Common myeloid progenitor, CD34-positive (primary cell): Measurements from ENCODE around the gene SSBP1.

Experiments used
- CTCF ChIA-PET: fragments of 350-600 bp; sonication (Branson Sonifier 250); formaldehyde crosslinking; loops from one replicate; lab custom pipeline; 2021; ENCODE audit warnings: antibody characterized with exemption; lab: Charles Lee
- POLR2A ChIA-PET: fragments of 350-600 bp; sonication (Branson Sonifier 250); formaldehyde crosslinking; loops from one replicate; lab custom pipeline; 2021; ENCODE audit warnings: antibody characterized with exemption; lab: Charles Lee
- DNase-seq, 3 donors: peaks; one replicate each; pipeline versions ENCODE4 v3.0.0 to v3.0.0-alpha.2; 2013
- H3K27ac ChIP-seq, 2 experiments: 1 replicate in 1 of 2; 2 replicates in 1 of 2; pipeline ENCODE4 v1.7.0; 2013; ENCODE audit warnings: inconsistent platforms in 2 of 2, low read length in 2 of 2, mild to moderate bottlenecking in 2 of 2, low read depth in 1 of 2, moderate library complexity in 1 of 2; ENCODE audit not compliant: severe bottlenecking in 2 of 2, insufficient read depth in 1 of 2, poor library complexity in 1 of 2
- H3K27me3 ChIP-seq, 5 experiments: replicated peaks in 2 of 5; 1 replicate in 3 of 5; 2 replicates in 2 of 5; pipeline versions ENCODE4 v1.6.1 to v1.7.0; 2013; ENCODE audit warnings: low read length in 4 of 5, mild to moderate bottlenecking in 2 of 5, moderate library complexity in 2 of 5, inconsistent platforms in 1 of 5; ENCODE audit not compliant: insufficient read depth in 5 of 5, control insufficient read depth in 4 of 5
- H3K36me3 ChIP-seq, 4 experiments: 1 replicate in 2 of 4; 2 replicates in 2 of 4; pipeline versions ENCODE4 v1.6.1 to v1.7.0; 2013; ENCODE audit warnings: low read length in 3 of 4, control low read depth in 1 of 4, mild to moderate bottlenecking in 1 of 4; ENCODE audit not compliant: control insufficient read depth in 4 of 4, insufficient read depth in 4 of 4
- H3K4me1 ChIP-seq, 4 experiments: 1 replicate in 3 of 4; 2 replicates in 1 of 4; pipeline versions ENCODE4 v1.6.1 to v1.7.1; 2013; ENCODE audit warnings: low read length in 3 of 4, mild to moderate bottlenecking in 3 of 4, control low read depth in 1 of 4, inconsistent platforms in 1 of 4, moderate library complexity in 1 of 4; ENCODE audit not compliant: control insufficient read depth in 4 of 4, insufficient read depth in 4 of 4; ENCODE audit errors: control extremely low read depth in 1 of 4
- H3K4me3 ChIP-seq, 7 experiments: 1 replicate in 4 of 7; 2 replicates in 3 of 7; pipeline versions ENCODE4 v1.5.1 to v1.7.0; 2013; ENCODE audit warnings: mild to moderate bottlenecking in 7 of 7, low read length in 6 of 7, moderate library complexity in 6 of 7, inconsistent platforms in 2 of 7, low read depth in 2 of 7, control low read depth in 1 of 7; ENCODE audit not compliant: insufficient read depth in 4 of 7, control insufficient read depth in 1 of 7; ENCODE audit errors: extremely low read depth in 1 of 7
- H3K9me3 ChIP-seq, 5 experiments: 1 replicate in 4 of 5; 2 replicates in 1 of 5; pipeline versions ENCODE4 v1.6.1 to v1.7.1; 2013; ENCODE audit warnings: low read length in 4 of 5, mild to moderate bottlenecking in 2 of 5, inconsistent platforms in 1 of 5, low read depth in 1 of 5, moderate library complexity in 1 of 5; ENCODE audit not compliant: control insufficient read depth in 4 of 5, insufficient read depth in 2 of 5; ENCODE audit errors: control extremely low read depth in 1 of 5
- WGBS: methylation state at CpG from one replicate; pipeline ENCODE4 v1.1.5; 2013; ENCODE audit not compliant: insufficient coverage; 5-methylcytosine and 5-hydroxymethylcytosine counted together

Gene SSBP1

GRCh38 chr7:141731476-141732149, 6.5 kb upstream of the SSBP1 start:
- CTCF ChIA-PET: interaction anchor here (1.2 to 4.5 kb wide), 5 partner anchors 8 to 77 kb away, joined by 3 to 25 read pairs (median 6); no protein-coding TSS in a partner anchor
- no peak overlapping the region for H3K27ac ChIP-seq
- H3K27me3 ChIP-seq: no peaks in the 10 kb centered on the region
- POLR2A ChIA-PET: no interaction called here
- no peaks in the 10 kb centered on the region for H3K4me1 ChIP-seq
- DNase-seq: no peak
- H3K4me3 ChIP-seq: no peak overlapping the region
- WGBS: 94% methylated on average over 9 of the region's 24 CpGs
- H3K9me3 ChIP-seq: no peaks in the 10 kb centered on the region
- H3K36me3 ChIP-seq: no peaks in the 10 kb centered on the region

DNA sequence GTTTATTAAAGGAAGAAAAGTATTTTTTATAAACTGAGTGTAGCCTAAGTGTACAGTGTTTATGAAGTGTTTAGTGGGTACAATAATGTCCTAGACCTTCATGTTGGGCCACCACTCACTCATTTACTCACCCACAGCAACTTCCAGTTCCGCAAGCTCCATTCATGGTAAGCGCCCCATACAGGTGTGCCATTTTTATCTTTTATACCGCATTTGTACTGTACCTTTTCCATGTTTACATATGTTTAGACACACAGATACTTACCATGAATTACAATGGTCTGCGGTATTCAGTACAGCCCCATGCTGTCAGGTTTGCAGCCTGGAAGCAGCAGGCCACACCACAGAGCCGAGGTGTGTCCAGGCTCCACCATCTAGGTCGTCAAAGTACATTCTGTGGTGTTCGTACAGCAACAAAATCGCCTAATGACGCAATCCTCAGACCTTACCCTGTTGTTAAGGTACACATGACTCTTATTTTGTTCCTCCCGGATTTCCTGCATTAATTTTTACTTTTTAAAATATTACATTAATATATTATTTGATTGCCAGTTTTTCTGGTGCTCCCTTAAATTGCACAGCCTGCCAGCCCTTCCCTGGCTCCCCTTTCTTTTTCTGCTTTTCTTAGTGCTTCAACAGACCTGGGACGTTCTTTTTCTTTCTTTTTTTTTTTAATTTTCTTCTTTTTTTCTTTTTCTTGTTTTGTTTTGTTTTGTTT, 881 bp upstream of the SSBP1 start:
- POLR2A ChIA-PET: interaction anchor here (0.7 to 1.4 kb wide), 4 partner anchors 39 to 722 kb away, joined by 3 to 10 read pairs (median 3); partner anchors contain the start of gene MRPS33
- peak; percentile 13 to 64 (median 52) for DNase-seq
- 62% methylated on average over 5 of the region's 11 CpGs for WGBS

DNA sequence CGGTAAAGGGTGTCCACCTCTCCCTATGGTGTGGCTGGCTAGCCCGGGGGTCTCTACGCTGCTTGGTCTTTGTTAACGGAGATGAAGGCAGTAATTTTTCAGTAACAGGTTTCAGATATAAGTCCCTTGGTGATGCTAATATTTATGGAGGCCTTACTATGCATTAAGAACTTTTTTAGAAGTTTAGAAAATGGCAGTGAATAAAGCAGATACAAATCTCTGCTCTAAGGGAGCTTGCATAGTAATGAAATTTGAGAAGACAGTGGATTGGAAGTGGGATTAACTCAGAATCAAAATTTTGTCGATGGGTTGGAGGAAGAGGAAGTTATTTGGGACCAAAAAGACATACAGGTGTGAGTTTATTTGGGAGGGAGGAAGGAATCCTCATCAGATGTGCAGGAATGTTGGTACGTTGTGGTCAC, 445 bp downstream of the SSBP1 start:
- peaks cover 11 to 39% (median 25%) of the 10 kb centered on the region in 4 experiments for H3K36me3 ChIP-seq
- no peaks in the 10 kb centered on the region for H3K9me3 ChIP-seq
- ChIA-PET POLR2A (interaction anchor here (1.0 to 1.4 kb wide), 4 partner anchors 28 to 723 kb away, joined by 3 to 10 read pairs (median 3); partner anchors contain the start of gene MRPS33), CTCF (interaction anchor here (0.8 to 4.8 kb wide), 19 partner anchors 10 to 88 kb away, joined by 3 to 47 read pairs (median 6); partner anchors contain the start of gene WEE2)
- no peak for DNase-seq
- peaks cover 9 to 26% (median 20%) of the 10 kb centered on the region in 4 experiments for H3K4me1 ChIP-seq
- WGBS: 0% methylated on average over 6 of the region's 6 CpGs
- peak overlapping the region; percentile 77 to 100 (median 98) for H3K4me3 ChIP-seq
- peak overlapping the region; percentile 67 to 93 for H3K27ac ChIP-seq
- H3K27me3 ChIP-seq: no peaks in the 10 kb centered on the region

More for the DNA sequence above, 881 bp upstream of the SSBP1 start:
- Histone ChIP-seq H3K36me3 (peaks cover 4 to 27% (median 19%) of the 10 kb centered on the region in 4 experiments), H3K4me3 (peak overlapping the region; percentile 77 to 100 (median 98)), H3K27me3 (no peaks in the 10 kb centered on the region), H3K9me3 (no peaks in the 10 kb centered on the region), H3K4me1 (peaks cover 9 to 26% (median 20%) of the 10 kb centered on the region in 4 experiments), H3K27ac (peak overlapping the region; percentile 87 to 93)
- CTCF ChIA-PET: interaction anchor here (0.6 to 4.8 kb wide), 20 partner anchors 8 to 811 kb away, joined by 3 to 47 read pairs (median 6); partner anchors contain the start of gene WEE2

GRCh38 chr7:141739250-141739649, 1.1 kb downstream of the SSBP1 start:
- H3K9me3 ChIP-seq: no peaks in the 10 kb centered on the region
- ChIA-PET CTCF (interaction anchor here (0.5 to 4.8 kb wide), 14 partner anchors 10 to 1235 kb away, joined by 3 to 47 read pairs (median 4); partner anchors contain the start of gene WEE2), POLR2A (interaction anchor here (0.7 to 1.4 kb wide), 2 partner anchors 76 to 79 kb away, joined by 3 read pairs; no protein-coding TSS in a partner anchor)
- peaks cover 15 to 45% (median 30%) of the 10 kb centered on the region in 4 experiments for H3K36me3 ChIP-seq
- no peaks in the 10 kb centered on the region for H3K27me3 ChIP-seq
- H3K4me1 ChIP-seq: peaks cover 9 to 26% (median 20%) of the 10 kb centered on the region in 4 experiments
- 75% methylated on average over 2 of the region's 3 CpGs for WGBS
- peak overlapping the region in 1 of 2 experiments; percentile 93 for H3K27ac ChIP-seq
- peak overlapping the region in 6 of 7 experiments; percentile 95 to 100 (median 98) for H3K4me3 ChIP-seq
- DNase-seq: no peak

GRCh38 chr7:141742229-141742628, 4.1 kb downstream of the SSBP1 start:
- WGBS: no CpG with 5 or more reads among the region's 1 CpG
- CTCF ChIA-PET: interaction anchor here (0.7 to 1.4 kb wide), 5 partner anchors 31 to 123 kb away, joined by 3 to 4 read pairs (median 3); partner anchors contain the start of gene WEE2
- POLR2A ChIA-PET: interaction anchor here (0.8 kb wide), 1 partner anchor 40 kb away, joined by 3 read pairs; the partner anchor contains the start of gene DENND11

DNA sequence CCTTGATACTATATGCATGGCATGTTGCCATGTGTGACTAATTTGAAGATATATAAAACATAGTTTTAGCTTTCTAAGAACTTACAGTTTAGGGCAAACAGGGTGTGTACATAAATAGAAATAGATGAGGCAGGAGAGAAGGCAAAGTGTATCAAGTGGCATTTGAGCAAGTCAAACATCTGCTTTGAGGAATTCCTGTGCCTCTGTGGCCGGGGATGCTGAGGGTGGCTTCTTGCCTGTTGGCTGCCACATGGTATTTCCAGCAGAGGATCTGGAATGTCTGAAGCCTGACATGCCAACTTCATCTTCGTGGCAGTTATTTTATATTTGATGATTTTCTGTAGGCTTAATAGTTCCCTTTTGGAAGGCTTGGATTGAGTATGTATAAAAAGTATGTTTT, 6.0 kb downstream of the SSBP1 start:
- DNase-seq: no peak
- H3K4me3 ChIP-seq: no peak overlapping the region
- H3K27ac ChIP-seq: no peak overlapping the region
- WGBS: 100% methylated on average over 2 of the region's 2 CpGs
- H3K4me1 ChIP-seq: peaks cover 4 to 11% (median 10%) of the 10 kb centered on the region in 4 experiments
- peaks cover 0 to under 1% (median 0%) of the 10 kb centered on the region in 5 experiments for H3K9me3 ChIP-seq
- H3K36me3 ChIP-seq: peaks cover 42 to 83% (median 63%) of the 10 kb centered on the region in 4 experiments
- no peaks in the 10 kb centered on the region for H3K27me3 ChIP-seq
- ChIA-PET POLR2A (no interaction called here), CTCF (no interaction called here)

More at GRCh38 chr7:141742229-141742628, 4.1 kb downstream of the SSBP1 start:
- Histone ChIP-seq H3K4me3 (no peak overlapping the region), H3K4me1 (peaks cover 9 to 21% (median 17%) of the 10 kb centered on the region in 4 experiments), H3K9me3 (no peaks in the 10 kb centered on the region), H3K27me3 (no peaks in the 10 kb centered on the region), H3K27ac (no peak overlapping the region), H3K36me3 (peaks cover 31 to 69% (median 51%) of the 10 kb centered on the region in 4 experiments)
- DNase-seq: no peak
